Heart right ventricle (tissue), 16 donors: Measurements from ENCODE around the gene PSTPIP2. TPM values are rescaled to one million over a fixed set of nuclear protein-coding genes. Genes with fewer than 3 reads are reported as not detected.
"Not testable (repeated sequence)": the region's sequence is repeated elsewhere in the genome, so short reads cannot be mapped to it uniquely, and the experiment has no call there.

ENCODE experiments used
- ATAC-seq, 8 donors: fragments of 200-7000 bp; cut with Tn5 transposase; one replicate each; pipeline ENCODE4 v1.9.1; 2020; ENCODE audit warnings: mild to moderate bottlenecking in 8 of 8, moderate library complexity in 8 of 8, moderate number of reproducible peaks in 1 of 8
- DNase-seq, 2 donors: peaks; one replicate each; pipeline ENCODE4 v3.0.0-alpha.2; 2020
- H3K27ac ChIP-seq, 10 donors: fragments of 200-600 bp; sonication (generic) in 2 of 10; one replicate each; pipeline versions ENCODE4 v1.5.0 to v1.8.0; 2020 to 2022; ENCODE audit warnings: mild to moderate bottlenecking in 3 of 10
- H3K27me3 ChIP-seq, 7 donors: fragments of 200-600 bp; one replicate each; pipeline ENCODE4 v1.8.0; 2021 to 2022; ENCODE audit warnings: mild to moderate bottlenecking in 2 of 7
- H3K36me3 ChIP-seq, 9 donors: fragments of 200-600 bp; sonication (generic) in 1 of 9; one replicate each; pipeline versions ENCODE4 v1.5.0 to v1.8.0; 2020 to 2022; ENCODE audit warnings: mild to moderate bottlenecking in 2 of 9
- H3K4me1 ChIP-seq, 9 donors: fragments of 200-600 bp; sonication (generic) in 1 of 9; one replicate each; pipeline versions ENCODE4 v1.5.0 to v1.8.0; 2020 to 2022; ENCODE audit warnings: mild to moderate bottlenecking in 4 of 9
- H3K4me3 ChIP-seq, 10 donors: fragments of 200-600 bp; sonication (generic) in 2 of 10; one replicate each; pipeline versions ENCODE4 v1.5.0 to v1.8.0; 2020 to 2022; ENCODE audit warnings: mild to moderate bottlenecking in 7 of 10, moderate library complexity in 2 of 10
- H3K9me3 ChIP-seq, 11 donors: fragments of 200-600 bp in 10 of 11; sonication (generic) in 2 of 11; one replicate each; pipeline versions ENCODE4 v1.5.0 to v1.8.0; 2013 to 2022; ENCODE audit warnings: mild to moderate bottlenecking in 2 of 11, control low read depth in 1 of 11, moderate library complexity in 1 of 11
- WGBS, 2 donors: extraction: QIAGEN DNeasy Blood & Tissue Kit; methylation state at CpG; one replicate each; pipeline ENCODE4 v1.1.7; 2013; ENCODE audit warnings: inconsistent platforms in 1 of 2; 5-methylcytosine and 5-hydroxymethylcytosine counted together
- intact Hi-C, 10 donors: fragments of 100-400 bp; cut with DNase I; formaldehyde crosslinking; loops; one replicate each; pipeline versions ENCODE4 v1.11.1 to v1.14.2; 2022
- polyA plus RNA-seq, 2 donors: library from polyadenylated mRNA; stranded (reverse); fragments of 200-250 nt; gene quantifications; one replicate each; pipeline ENCODE4 v1.2.3, GENCODE V29; 2013
- total RNA-seq, 10 donors: library from RNA; stranded (reverse); fragmentation: NEBNext Ultra II Directional in 3 of 10; extraction: Animal tissue kit (Norgen Biotek cat#: 25700) in 3 of 10; gene quantifications; one replicate each; pipeline versions ENCODE4 v1.2.1 to v1.2.4, GENCODE V29; 2021 to 2023
- TF ChIP-seq, protein P1 (sequence below), 9 donors: fragments of 200-600 bp; sonication (generic) in 2 of 9; IDR thresholded peaks; one replicate each; pipeline versions ENCODE4 v1.5.0 to v1.8.0; 2021 to 2022; ENCODE audit warnings: antibody characterized with exemption in 9 of 9, mild to moderate bottlenecking in 5 of 9, moderate library complexity in 1 of 9
- donor health status: Arrhythmogenic right ventricular cardiomyopathy.
- donor health status: ischemic (EF 13 %, LVEDD 7.1; RV severe dilation, severe dysfunction).
- donor health status: healthy with polysubstance abuse.
- donor health status: DM: no; HTN: yes; CAD: no.
- donor health status: DM: no; HTN: no; CAD: no.
- donor health status: ischemic (EF 25% LVEDD 6.9; RV normal size, moderate dysfunction).
- donor health status: ischemic (EF 25% LVEDD 5.7; RV mildly dilated, moderate dysfunction).
- donor health status: healthy.
- donor health status: DM: yes; HTN: yes; CAD: no.
- donor health status: Ischemic cardiomyopathy.
- donor health status: ischemic (EF 35%, LVEDD 5.7; RV mildly dilated, moderate dysfunction).
- donor health status: nonischemic (EF 11% LVEDD 7.7; RV severe dilation, severe dysfunction).
- donor health status: DM: yes; HTN: yes; CAD: no.
- donor health status: PGD.
- donor health status: ischemic (EF 29% LVEDD 5.4; RV normal size, mild dysfunction).
- donor health status: nonischemic (EF 23%, LVEDD 6.1; RV moderate dilation, normal function).

The PSTPIP2 gene
- total and polyA plus RNA-seq, 12 donors = 0.49 to 6.7 (median 2.2) TPM

DNA sequence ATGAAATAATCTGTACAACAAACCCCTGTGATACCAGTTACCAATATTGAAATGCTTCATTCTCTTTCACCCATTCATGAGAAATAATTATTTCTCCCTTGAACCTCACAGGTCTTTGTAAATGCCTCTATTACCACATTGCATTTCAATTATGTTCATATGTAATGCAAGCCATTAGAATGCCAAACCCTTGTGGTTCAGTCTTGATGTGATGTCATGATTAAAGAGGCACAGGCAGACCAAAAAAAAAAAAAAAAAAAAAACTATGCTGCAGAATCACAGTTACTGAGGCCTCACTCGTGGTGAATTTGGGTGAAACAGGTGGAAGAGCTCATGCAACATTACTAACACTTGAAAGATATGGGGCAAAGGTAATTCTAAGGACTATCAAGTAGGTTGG lies 95.5 kb downstream of the PSTPIP2 start:
- Histone ChIP-seq H3K4me1 (peaks cover 0 to 19% (median 0%) of the 10 kb centered on the region in 9 donors), H3K9me3 (no peaks in the 10 kb centered on the region), H3K27me3 (no peaks in the 10 kb centered on the region), H3K36me3 (no peaks in the 10 kb centered on the region), H3K4me3 (no peak overlapping the region), H3K27ac (no peak overlapping the region)
- TF ChIP-seq, protein P1, sequence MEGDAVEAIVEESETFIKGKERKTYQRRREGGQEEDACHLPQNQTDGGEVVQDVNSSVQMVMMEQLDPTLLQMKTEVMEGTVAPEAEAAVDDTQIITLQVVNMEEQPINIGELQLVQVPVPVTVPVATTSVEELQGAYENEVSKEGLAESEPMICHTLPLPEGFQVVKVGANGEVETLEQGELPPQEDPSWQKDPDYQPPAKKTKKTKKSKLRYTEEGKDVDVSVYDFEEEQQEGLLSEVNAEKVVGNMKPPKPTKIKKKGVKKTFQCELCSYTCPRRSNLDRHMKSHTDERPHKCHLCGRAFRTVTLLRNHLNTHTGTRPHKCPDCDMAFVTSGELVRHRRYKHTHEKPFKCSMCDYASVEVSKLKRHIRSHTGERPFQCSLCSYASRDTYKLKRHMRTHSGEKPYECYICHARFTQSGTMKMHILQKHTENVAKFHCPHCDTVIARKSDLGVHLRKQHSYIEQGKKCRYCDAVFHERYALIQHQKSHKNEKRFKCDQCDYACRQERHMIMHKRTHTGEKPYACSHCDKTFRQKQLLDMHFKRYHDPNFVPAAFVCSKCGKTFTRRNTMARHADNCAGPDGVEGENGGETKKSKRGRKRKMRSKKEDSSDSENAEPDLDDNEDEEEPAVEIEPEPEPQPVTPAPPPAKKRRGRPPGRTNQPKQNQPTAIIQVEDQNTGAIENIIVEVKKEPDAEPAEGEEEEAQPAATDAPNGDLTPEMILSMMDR (IDR thresholded peaks at IDR 0.05) = no peak
- intact Hi-C loops = loop anchor here in 7 of 10 donors (5.0 to 10.0 kb wide), 5 partner anchors 48 to 312 kb away; partner anchors contain the start of gene PSTPIP2 (in 2 of the 7)
- 20 to 40% methylated on average over 1 of the region's 1 CpG for WGBS, 2 donors
- ATAC-seq (no peak), DNase-seq (no peak)

DNA sequence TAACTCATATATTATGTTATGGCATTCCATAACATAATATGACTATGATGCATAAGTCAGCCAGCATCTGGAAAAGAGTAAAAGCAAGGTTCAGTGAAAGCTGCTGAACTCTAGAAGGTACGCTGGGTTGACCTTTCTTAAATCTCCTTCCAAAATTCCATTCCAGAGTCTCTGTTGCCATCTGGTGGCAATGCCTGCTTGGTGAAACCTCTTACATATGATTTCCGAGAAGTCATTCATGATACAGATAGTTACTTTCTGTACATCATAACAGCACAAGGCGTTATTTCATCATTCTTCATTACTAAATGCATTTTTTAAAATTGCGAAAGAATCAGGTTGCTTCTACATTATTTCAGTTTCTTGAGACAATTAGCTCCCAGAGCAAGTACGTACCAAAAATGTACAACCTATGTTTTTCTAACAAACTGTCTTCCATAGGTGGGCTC lies 97.9 kb downstream of the PSTPIP2 start:
- intact Hi-C loops = loop anchor here in 9 of 10 donors (2.0 to 10.0 kb wide), 7 partner anchors 51 to 309 kb away; partner anchors contain the start of gene PSTPIP2 (in 1 of the 9)
- peak overlapping the region in 1 of 10 donors; percentile 54 for H3K27ac ChIP-seq
- H3K4me1 ChIP-seq = peaks cover 0 to 12% (median 0%) of the 10 kb centered on the region in 9 donors
- H3K4me3 ChIP-seq = no peak overlapping the region
- DNase-seq = peak in 1 of 2 donors; percentile 66
- ATAC-seq = peak; percentile 58 to 81 (median 70)
- TF ChIP-seq, protein P1 (IDR thresholded peaks at IDR 0.05) = peak; percentile 20 to 79 (median 71)
- H3K9me3 ChIP-seq = no peaks in the 10 kb centered on the region
- WGBS, 2 donors = 27 to 35% methylated on average over 5 of the region's 5 CpGs
- no peaks in the 10 kb centered on the region for H3K36me3 ChIP-seq
- H3K27me3 ChIP-seq = no peaks in the 10 kb centered on the region

DNA sequence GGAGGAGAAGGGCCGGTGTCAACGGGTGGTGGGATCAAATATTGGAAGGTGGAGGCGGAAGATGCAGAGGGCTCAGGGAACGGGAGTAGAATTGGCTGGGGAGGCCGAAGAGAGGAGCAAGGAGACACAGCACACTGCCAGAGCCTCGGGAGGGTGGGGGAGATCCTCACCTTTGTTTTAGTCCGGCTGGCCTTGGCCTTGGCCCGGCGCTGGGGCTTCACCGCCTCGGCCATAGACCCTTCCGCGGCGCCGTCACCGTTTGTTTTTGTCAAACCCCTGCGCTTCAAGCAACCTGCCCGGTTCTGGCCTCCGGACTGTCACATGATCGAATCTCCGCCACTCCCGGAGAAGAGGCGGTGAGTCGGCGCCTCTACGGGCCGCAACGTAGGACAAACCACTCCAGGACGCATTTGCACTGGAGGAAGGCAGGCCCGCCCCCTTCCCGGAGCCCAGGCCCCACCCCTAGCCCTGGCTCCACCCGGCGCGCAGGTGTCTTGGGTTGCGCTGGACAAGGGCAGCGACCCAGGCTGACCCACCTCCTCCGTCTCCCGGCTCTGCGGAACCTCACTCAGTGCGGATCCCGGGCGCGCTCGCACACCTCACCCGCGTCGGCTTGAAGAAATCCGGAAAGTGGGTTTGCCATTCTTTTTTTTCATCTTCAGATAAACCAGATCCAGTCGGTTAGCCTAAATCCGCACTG lies 104.9 kb downstream of the PSTPIP2 start, which contains the start of gene EPG5:
TSS of gene EPG5 (minus strand) at position 323 of the 700 bp plus-strand sequence. CDS start at position 233, 90 bp downstream.
- WGBS, 2 donors = 1% methylated on average over 50 of the region's 50 CpGs
- H3K4me1 ChIP-seq = peaks cover 0 to 40% (median 29%) of the 10 kb centered on the region in 9 donors
- ATAC-seq (peak; percentile 99 to 100 (median 100)), DNase-seq (peak; percentile 94 to 96)
- H3K27ac ChIP-seq = peak within 1 kb of the TSS in 9 of 10 donors; percentile 57 to 83 (median 71)
- H3K4me3 ChIP-seq = peak within 1 kb of the TSS; percentile 54 to 99 (median 82)
- peaks cover 0 to 15% (median 0%) of the 10 kb centered on the region in 9 donors for H3K36me3 ChIP-seq
- no peaks in the 10 kb centered on the region for H3K9me3 ChIP-seq
- no peaks in the 10 kb centered on the region for H3K27me3 ChIP-seq
- TF ChIP-seq, protein P1 (IDR thresholded peaks at IDR 0.05) = no peak
- intact Hi-C loops = loop anchor here in 4 of 10 donors (5.0 to 10.0 kb wide), 2 partner anchors 105 to 108 kb away; partner anchors contain the start of gene PSTPIP2 (in 4 of the 4)

DNA sequence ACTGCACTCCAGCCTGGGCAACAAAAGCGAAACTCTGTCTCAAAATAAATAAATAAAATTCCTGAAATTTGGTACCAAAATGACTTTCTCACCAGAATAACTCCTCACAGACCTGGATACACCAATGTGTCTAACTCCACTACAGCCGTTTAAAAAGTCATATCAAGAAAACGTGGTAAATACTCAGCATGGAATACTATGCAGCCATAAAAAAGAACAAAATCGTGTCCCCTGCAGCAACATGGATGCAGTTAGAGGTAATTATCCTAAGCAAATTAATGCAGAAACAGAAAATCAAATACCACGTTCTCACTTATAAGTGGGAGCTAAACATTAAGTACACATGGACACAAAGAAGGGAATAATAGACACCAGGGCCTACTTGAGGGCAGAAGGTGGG lies 107.1 kb downstream of the PSTPIP2 start:
- not testable (repeated sequence) for ATAC-seq, H3K9me3 ChIP-seq, H3K4me3 ChIP-seq, DNase-seq, H3K27me3 ChIP-seq, H3K27ac ChIP-seq
- H3K4me1 ChIP-seq = peaks cover 0 to 46% (median 31%) of the 10 kb centered on the region in 9 donors
- 95 to 98% methylated on average over 5 of the region's 5 CpGs for WGBS, 2 donors
- peaks cover 0 to 28% (median 0%) of the 10 kb centered on the region in 9 donors for H3K36me3 ChIP-seq
- intact Hi-C loops = loop anchor here in 4 of 10 donors (5.0 to 10.0 kb wide), 2 partner anchors 107 to 110 kb away; partner anchors contain the start of gene PSTPIP2 (in 4 of the 4)
